ENCODE measurements around the gene PCF11.

DNA sequence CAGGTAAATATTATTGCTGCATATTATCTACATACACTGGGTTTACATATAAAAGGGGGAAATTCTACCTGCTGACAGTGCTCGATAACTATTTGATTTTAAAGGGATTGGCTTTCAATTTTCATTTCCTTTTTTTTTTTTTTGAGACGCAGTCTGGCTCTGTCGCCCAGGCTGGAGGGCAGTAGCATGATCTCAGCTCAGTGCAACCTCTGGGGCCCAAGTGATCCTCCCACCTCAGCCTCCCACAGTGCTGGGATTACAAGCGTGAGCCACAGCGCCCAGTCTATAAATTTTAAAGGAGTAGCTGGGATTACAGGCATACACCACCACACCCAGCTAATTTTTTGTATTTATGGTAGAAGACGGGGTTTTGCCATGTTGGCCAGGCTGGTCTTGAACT, 3.2 kb upstream of the PCF11 start:
- TF ChIP-seq, protein P1, sequence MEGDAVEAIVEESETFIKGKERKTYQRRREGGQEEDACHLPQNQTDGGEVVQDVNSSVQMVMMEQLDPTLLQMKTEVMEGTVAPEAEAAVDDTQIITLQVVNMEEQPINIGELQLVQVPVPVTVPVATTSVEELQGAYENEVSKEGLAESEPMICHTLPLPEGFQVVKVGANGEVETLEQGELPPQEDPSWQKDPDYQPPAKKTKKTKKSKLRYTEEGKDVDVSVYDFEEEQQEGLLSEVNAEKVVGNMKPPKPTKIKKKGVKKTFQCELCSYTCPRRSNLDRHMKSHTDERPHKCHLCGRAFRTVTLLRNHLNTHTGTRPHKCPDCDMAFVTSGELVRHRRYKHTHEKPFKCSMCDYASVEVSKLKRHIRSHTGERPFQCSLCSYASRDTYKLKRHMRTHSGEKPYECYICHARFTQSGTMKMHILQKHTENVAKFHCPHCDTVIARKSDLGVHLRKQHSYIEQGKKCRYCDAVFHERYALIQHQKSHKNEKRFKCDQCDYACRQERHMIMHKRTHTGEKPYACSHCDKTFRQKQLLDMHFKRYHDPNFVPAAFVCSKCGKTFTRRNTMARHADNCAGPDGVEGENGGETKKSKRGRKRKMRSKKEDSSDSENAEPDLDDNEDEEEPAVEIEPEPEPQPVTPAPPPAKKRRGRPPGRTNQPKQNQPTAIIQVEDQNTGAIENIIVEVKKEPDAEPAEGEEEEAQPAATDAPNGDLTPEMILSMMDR (conservative IDR thresholded peaks at IDR 0.05): no peak
- no peak for TF ChIP-seq EZH2 (IDR thresholded peaks at IDR 0.05; ENCODE audit: low read depth)

Data from PC-9 (cell line).